Measurements from ENCODE around the gene KCNQ1. TPM values are rescaled to one million over a fixed set of nuclear protein-coding genes. Genes with fewer than 3 reads are reported as not detected.

KCNQ1 gene
- total and polyA plus RNA-seq, 2 experiments from 2014 or later: 0.45 to 0.87 TPM

DNA sequence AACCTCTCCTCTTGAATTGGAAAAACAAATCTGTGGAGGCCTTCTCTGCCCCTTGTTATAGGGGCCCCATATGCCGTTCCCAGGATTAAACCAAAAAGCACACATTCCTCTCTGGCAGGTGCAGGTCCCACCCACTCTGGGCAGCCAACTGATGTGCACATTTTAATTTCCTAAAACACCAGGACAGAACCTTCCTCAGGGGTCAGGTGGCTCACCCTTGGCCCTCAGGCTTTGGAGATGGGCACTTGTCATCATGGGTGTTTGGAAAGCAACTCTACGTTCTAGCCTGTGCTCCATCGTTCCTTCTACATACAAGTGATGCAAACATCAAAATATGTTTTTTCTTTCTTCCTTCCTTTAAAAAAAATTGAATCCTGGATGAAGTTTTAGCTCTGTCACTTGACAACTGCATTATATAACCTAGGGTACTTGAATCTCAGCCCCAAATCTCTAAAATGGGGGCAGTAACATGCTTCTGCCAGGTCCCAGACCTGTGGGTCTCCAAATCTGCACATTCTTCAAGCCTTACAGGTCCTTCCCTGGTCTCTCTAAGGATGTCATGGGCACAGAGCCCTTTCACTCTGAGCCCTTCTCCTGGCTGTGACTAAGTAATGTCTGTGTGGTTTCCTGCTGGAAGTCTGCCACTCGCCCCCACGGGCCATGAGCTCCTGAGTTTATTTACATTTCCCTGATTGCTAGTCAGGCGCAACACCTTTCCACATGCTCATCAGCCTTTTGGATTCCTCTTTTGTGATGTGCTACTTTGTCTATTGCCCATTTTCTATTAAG is 211.2 kb downstream of the KCNQ1 start (continued):
- TF ChIP-seq, protein P1, sequence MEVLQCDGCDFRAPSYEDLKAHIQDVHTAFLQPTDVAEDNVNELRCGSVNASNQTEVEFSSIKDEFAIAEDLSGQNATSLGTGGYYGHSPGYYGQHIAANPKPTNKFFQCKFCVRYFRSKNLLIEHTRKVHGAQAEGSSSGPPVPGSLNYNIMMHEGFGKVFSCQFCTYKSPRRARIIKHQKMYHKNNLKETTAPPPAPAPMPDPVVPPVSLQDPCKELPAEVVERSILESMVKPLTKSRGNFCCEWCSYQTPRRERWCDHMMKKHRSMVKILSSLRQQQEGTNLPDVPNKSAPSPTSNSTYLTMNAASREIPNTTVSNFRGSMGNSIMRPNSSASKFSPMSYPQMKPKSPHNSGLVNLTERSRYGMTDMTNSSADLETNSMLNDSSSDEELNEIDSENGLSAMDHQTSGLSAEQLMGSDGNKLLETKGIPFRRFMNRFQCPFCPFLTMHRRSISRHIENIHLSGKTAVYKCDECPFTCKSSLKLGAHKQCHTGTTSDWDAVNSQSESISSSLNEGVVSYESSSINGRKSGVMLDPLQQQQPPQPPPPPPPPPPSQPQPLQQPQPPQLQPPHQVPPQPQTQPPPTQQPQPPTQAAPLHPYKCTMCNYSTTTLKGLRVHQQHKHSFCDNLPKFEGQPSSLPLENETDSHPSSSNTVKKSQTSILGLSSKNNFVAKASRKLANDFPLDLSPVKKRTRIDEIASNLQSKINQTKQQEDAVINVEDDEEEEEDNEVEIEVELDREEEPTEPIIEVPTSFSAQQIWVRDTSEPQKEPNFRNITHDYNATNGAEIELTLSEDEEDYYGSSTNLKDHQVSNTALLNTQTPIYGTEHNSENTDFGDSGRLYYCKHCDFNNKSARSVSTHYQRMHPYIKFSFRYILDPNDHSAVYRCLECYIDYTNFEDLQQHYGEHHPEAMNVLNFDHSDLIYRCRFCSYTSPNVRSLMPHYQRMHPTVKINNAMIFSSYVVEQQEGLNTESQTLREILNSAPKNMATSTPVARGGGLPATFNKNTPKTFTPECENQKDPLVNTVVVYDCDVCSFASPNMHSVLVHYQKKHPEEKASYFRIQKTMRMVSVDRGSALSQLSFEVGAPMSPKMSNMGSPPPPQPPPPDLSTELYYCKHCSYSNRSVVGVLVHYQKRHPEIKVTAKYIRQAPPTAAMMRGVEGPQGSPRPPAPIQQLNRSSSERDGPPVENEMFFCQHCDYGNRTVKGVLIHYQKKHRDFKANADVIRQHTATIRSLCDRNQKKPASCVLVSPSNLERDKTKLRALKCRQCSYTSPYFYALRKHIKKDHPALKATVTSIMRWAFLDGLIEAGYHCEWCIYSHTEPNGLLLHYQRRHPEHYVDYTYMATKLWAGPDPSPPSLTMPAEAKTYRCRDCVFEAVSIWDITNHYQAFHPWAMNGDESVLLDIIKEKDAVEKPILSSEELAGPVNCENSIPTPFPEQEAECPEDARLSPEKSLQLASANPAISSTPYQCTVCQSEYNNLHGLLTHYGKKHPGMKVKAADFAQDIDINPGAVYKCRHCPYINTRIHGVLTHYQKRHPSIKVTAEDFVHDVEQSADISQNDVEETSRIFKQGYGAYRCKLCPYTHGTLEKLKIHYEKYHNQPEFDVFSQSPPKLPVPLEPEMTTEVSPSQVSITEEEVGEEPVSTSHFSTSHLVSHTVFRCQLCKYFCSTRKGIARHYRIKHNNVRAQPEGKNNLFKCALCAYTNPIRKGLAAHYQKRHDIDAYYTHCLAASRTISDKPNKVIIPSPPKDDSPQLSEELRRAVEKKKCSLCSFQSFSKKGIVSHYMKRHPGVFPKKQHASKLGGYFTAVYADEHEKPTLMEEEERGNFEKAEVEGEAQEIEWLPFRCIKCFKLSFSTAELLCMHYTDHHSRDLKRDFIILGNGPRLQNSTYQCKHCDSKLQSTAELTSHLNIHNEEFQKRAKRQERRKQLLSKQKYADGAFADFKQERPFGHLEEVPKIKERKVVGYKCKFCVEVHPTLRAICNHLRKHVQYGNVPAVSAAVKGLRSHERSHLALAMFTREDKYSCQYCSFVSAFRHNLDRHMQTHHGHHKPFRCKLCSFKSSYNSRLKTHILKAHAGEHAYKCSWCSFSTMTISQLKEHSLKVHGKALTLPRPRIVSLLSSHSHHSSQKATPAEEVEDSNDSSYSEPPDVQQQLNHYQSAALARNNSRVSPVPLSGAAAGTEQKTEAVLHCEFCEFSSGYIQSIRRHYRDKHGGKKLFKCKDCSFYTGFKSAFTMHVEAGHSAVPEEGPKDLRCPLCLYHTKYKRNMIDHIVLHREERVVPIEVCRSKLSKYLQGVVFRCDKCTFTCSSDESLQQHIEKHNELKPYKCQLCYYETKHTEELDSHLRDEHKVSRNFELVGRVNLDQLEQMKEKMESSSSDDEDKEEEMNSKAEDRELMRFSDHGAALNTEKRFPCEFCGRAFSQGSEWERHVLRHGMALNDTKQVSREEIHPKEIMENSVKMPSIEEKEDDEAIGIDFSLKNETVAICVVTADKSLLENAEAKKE (CRISPR knock-in tag; IDR thresholded peaks at IDR 0.05): no peak
- no peak for TF ChIP-seq ZNF114 (CRISPR knock-in tag; IDR thresholded peaks at IDR 0.05)
- no peak for TF ChIP-seq ZNF331 (CRISPR knock-in tag; IDR thresholded peaks at IDR 0.05; ENCODE audit: low read depth)

DNA sequence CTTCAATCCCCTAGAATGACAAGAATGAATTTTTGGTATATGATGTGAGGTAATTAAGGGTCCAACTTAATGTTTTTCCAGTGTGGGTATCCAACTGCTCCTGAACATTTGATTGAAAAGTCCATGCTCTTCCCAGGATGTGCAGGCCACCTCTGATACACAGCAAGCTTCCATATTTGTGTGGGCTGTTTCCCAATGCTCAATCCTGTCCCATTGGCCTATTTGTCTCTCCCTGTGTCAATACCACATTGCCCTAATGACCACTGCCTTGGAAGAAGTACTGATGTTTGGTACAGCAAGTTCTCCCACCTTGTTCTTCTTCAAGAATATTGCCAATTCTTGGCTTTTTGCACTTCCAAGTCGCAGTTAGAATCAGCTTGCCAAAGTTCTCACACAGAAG is 212.1 kb downstream of the KCNQ1 start:
- peaks cover 92% of the 10 kb centered on the region for H3K27me3 ChIP-seq (ENCODE audit: insufficient read depth)
- Mint-ChIP-seq H3K4me1 (no peaks in the 10 kb centered on the region; the same call in 1 of the 3 replicates), H3K9me3 (peaks cover 99% of the 10 kb centered on the region), H3K27ac (no peak overlapping the region), H3K27me3 (ENCODE audit: insufficient read depth, low read depth, poor library complexity) (peaks cover 66% of the 10 kb centered on the region), H3K36me3 (ENCODE audit: low read depth) (peaks cover 94% of the 10 kb centered on the region), H3K4me3 (no peak overlapping the region)
- H3K27ac ChIP-seq (ENCODE audit: low read depth): no peak overlapping the region
- no peaks in the 10 kb centered on the region for H3K4me1 ChIP-seq (ENCODE audit: insufficient read depth)
- H3K4me3 ChIP-seq: no peak overlapping the region
- no peak for ATAC-seq
- peaks cover 17% of the 10 kb centered on the region; the same call in 1 of the 2 replicates for H3K36me3 ChIP-seq (ENCODE audit: insufficient read depth)
- H3K79me2 ChIP-seq (replicated peaks; ENCODE audit: insufficient read depth): no peaks in the 10 kb centered on the region
- DNase-seq (ENCODE audit: low spot score): no peak
- no peak for TF ChIP-seq EZH2phosphoT487 (IDR thresholded peaks at IDR 0.05; ENCODE audit: unreplicated experiment)
- TF ChIP-seq STAT1 (IDR thresholded peaks at IDR 0.05; ENCODE audit: unreplicated experiment): no peak
- TF ChIP-seq, protein P1 (CRISPR knock-in tag; IDR thresholded peaks at IDR 0.05): no peak
- TF ChIP-seq POLR2AphosphoS5 (IDR thresholded peaks at IDR 0.05; ENCODE audit: low read depth): no peak
- no peak for TF ChIP-seq ZNF331 (CRISPR knock-in tag; IDR thresholded peaks at IDR 0.05; ENCODE audit: low read depth)
- no peak for TF ChIP-seq ZNF114 (CRISPR knock-in tag; IDR thresholded peaks at IDR 0.05)
- no peak overlapping the region for H3K4me2 ChIP-seq
- no peak overlapping the region for H2AFZ ChIP-seq
- H4K20me1 ChIP-seq (replicated peaks; ENCODE audit: insufficient read depth): no peaks in the 10 kb centered on the region; the same call in 1 of the 2 replicates
- no peaks in the 10 kb centered on the region; the same call in 1 of the 2 replicates for H3K9me2 ChIP-seq (ENCODE audit: insufficient read depth)
- H3F3A ChIP-seq (replicated peaks; ENCODE audit: low read depth): no peaks in the 10 kb centered on the region

All from GM23338 (cell line).